Smooth muscle cell (in vitro differentiated cells): ENCODE measurements around the gene SCIMP. TPM values are rescaled to one million over a fixed set of nuclear protein-coding genes. Genes with fewer than 3 reads are reported as not detected.
"Not testable (repeated sequence)": the region's sequence is repeated elsewhere in the genome, so short reads cannot be mapped to it uniquely, and the experiment has no call there.

Experiments used
- DNase-seq: peaks from one replicate; lab custom pipeline; 2025; ENCODE audit not compliant: unreplicated experiment; lab: John Stamatoyannopoulos, UW
- H2AFZ ChIP-seq: fragments of 200-600 bp; sonication (generic); 2 replicates; pipeline ENCODE4 v1.6.0; 2016; ENCODE audit warnings: antibody characterized with exemption, low read depth, mild to moderate bottlenecking
- H3F3A ChIP-seq: fragments of 200-600 bp; sonication (generic); 2 replicates; pipeline ENCODE4 v1.6.0; 2017; ENCODE audit warnings: antibody characterized with exemption, low read depth
- H3K27ac ChIP-seq: fragments of 200-600 bp; sonication (generic); 2 replicates; pipeline ENCODE4 v1.5.1; 2016; ENCODE audit warnings: low read depth, mild to moderate bottlenecking
- H3K27me3 ChIP-seq: fragments of 200-600 bp; sonication (generic); 2 replicates; pipeline ENCODE4 v1.6.1; 2016; ENCODE audit warnings: low read depth, mild to moderate bottlenecking
- H3K36me3 ChIP-seq: fragments of 200-600 bp; sonication (generic); 2 replicates; pipeline ENCODE4 v1.5.1; 2016; ENCODE audit warnings: low read depth
- H3K4me1 ChIP-seq: fragments of 200-600 bp; sonication (generic); 2 replicates; pipeline ENCODE4 v1.5.1; 2016; ENCODE audit warnings: low read depth
- H3K4me2 ChIP-seq: fragments of 200-600 bp; sonication (generic); 2 replicates; pipeline ENCODE4 v1.6.0; 2016; ENCODE audit warnings: mild to moderate bottlenecking
- H3K4me3 ChIP-seq: fragments of 200-600 bp; sonication (generic); 2 replicates; pipeline ENCODE4 v1.5.1; 2016; ENCODE audit warnings: mild to moderate bottlenecking
- H3K79me2 ChIP-seq: fragments of 200-600 bp; sonication (generic); 2 replicates; pipeline ENCODE4 v1.6.0; 2016; ENCODE audit warnings: low read depth, mild to moderate bottlenecking
- H3K9ac ChIP-seq: fragments of 200-600 bp; sonication (generic); 2 replicates; pipeline ENCODE4 v1.6.0; 2016; ENCODE audit warnings: low read depth
- H3K9me3 ChIP-seq: fragments of 200-600 bp; sonication (generic); replicated peaks from 2 replicates; pipeline ENCODE4 v1.5.1; 2016; ENCODE audit warnings: low read depth
- H4K20me1 ChIP-seq: fragments of 200-600 bp; sonication (generic); 2 replicates; pipeline ENCODE4 v1.6.0; 2016; ENCODE audit warnings: low read depth
- CTCF ChIP-seq: fragments of 200-600 bp; sonication (generic); IDR thresholded peaks from 2 replicates; pipeline ENCODE4 v1.5.1; 2017; ENCODE audit warnings: borderline replicate concordance, mild to moderate bottlenecking, antibody characterized with exemption; ENCODE audit not compliant: insufficient read depth, poor library complexity, severe bottlenecking
- WGBS: methylation state at CpG from one replicate; pipeline ENCODE4 v1.1.7; 2016; ENCODE audit warnings: low lambda C conversion rate; 5-methylcytosine and 5-hydroxymethylcytosine counted together
- polyA plus RNA-seq: library from polyadenylated mRNA; unstranded; fragments of >200 nt; fragmentation: Nextera tagmentation; extraction: Ambion mirVana; gene quantifications from 2 replicates; pipeline ENCODE4 v1.2.1, GENCODE V29; 2016
- total RNA-seq: library from RNA; depleted of rRNA; stranded (reverse); fragments of >200 nt; gene quantifications from 2 replicates; pipeline ENCODE4 v1.2.3, GENCODE V29; 2014

Gene SCIMP
- total and polyA plus RNA-seq, 2 experiments from 2014 or later = 0.07 TPM; not detected in 1

- no peaks in the 10 kb centered on the region for H4K20me1 ChIP-seq
- DNase-seq = no peak
- no peaks in the 10 kb centered on the region for H3K27me3 ChIP-seq
- H3K36me3 ChIP-seq = no peaks in the 10 kb centered on the region
- no peaks in the 10 kb centered on the region for H3K79me2 ChIP-seq
- no peaks in the 10 kb centered on the region for H3K9me3 ChIP-seq
- no peaks in the 10 kb centered on the region for H3F3A ChIP-seq
- no peak overlapping the region for H3K9ac ChIP-seq
- TF ChIP-seq CTCF = no peak
- no peak overlapping the region for H3K4me3 ChIP-seq
- H2AFZ ChIP-seq = no peak overlapping the region
- no peaks in the 10 kb centered on the region for H3K4me1 ChIP-seq
- no peak overlapping the region for H3K27ac ChIP-seq
- 67% methylated on average over 4 of the region's 4 CpGs for WGBS
- H3K4me2 ChIP-seq = no peak overlapping the region
These were observed 3.7 kb upstream of the SCIMP start for GRCh38 chr17:5238333-5238732.

GRCh38 chr17:5237541-5238016, 2.9 kb upstream of the SCIMP start:
- H3K9me3 ChIP-seq = no peaks in the 10 kb centered on the region
- H3K9ac ChIP-seq = no peak overlapping the region
- H4K20me1 ChIP-seq = no peaks in the 10 kb centered on the region
- no peaks in the 10 kb centered on the region for H3F3A ChIP-seq
- no peaks in the 10 kb centered on the region for H3K36me3 ChIP-seq
- no peak overlapping the region for H3K4me2 ChIP-seq
- DNase-seq = no peak
- H3K4me3 ChIP-seq = no peak overlapping the region
- no peaks in the 10 kb centered on the region for H3K79me2 ChIP-seq
- no peak overlapping the region for H3K27ac ChIP-seq
- H3K27me3 ChIP-seq = no peaks in the 10 kb centered on the region
- H3K4me1 ChIP-seq = no peaks in the 10 kb centered on the region
- no peak overlapping the region for H2AFZ ChIP-seq
- peak; percentile 58 for TF ChIP-seq CTCF
- 13% methylated on average over 6 of the region's 6 CpGs for WGBS

GRCh38 chr17:5236938-5237540, 2.4 kb upstream of the SCIMP start:
- H3K4me2 ChIP-seq = no peak overlapping the region
- H3K9ac ChIP-seq = no peak overlapping the region
- H3K27ac ChIP-seq = no peak overlapping the region
- WGBS = 92% methylated on average over 3 of the region's 3 CpGs
- no peaks in the 10 kb centered on the region for H3K9me3 ChIP-seq
- no peaks in the 10 kb centered on the region for H4K20me1 ChIP-seq
- TF ChIP-seq CTCF = no peak
- no peaks in the 10 kb centered on the region for H3K4me1 ChIP-seq
- no peaks in the 10 kb centered on the region for H3K79me2 ChIP-seq
- H3F3A ChIP-seq = no peaks in the 10 kb centered on the region
- no peak overlapping the region for H2AFZ ChIP-seq
- no peak for DNase-seq
- no peak overlapping the region for H3K4me3 ChIP-seq
- H3K36me3 ChIP-seq = no peaks in the 10 kb centered on the region
- no peaks in the 10 kb centered on the region for H3K27me3 ChIP-seq

- H3K27me3 ChIP-seq = not testable (repeated sequence)
These were observed 1.2 kb downstream of the SCIMP start for GRCh38 chr17:5233492-5233891.

More at GRCh38 chr17:5233492-5233891, 1.2 kb downstream of the SCIMP start:
- H3K9me3 ChIP-seq, H3K79me2 ChIP-seq, H3K9ac ChIP-seq, DNase-seq, H3K4me1 ChIP-seq, H3K36me3 ChIP-seq, H2AFZ ChIP-seq, H4K20me1 ChIP-seq, H3K4me2 ChIP-seq, H3F3A ChIP-seq, H3K27ac ChIP-seq, H3K4me3 ChIP-seq: not testable (repeated sequence)
- WGBS = 94% methylated on average over 7 of the region's 7 CpGs
